LNCaP clone FGC (cell line): ENCODE measurements around the gene RCAN1.

Experiments
- DNase-seq: peaks from one replicate; pipeline ENCODE4 v3.0.0-alpha.2; 2011; ENCODE audit warnings: low read depth
- H3K4me3 ChIP-seq: 2 replicates; pipeline ENCODE4 v1.5.1; 2011; ENCODE audit warnings: mild to moderate bottlenecking, low read depth, low read length, control low read depth
- TF ChIP-seq, protein P1 (sequence below): IDR thresholded peaks from 2 replicates; pipeline ENCODE4 v1.5.1; 2012; ENCODE audit warnings: mild to moderate bottlenecking; ENCODE audit not compliant: control insufficient read depth, insufficient read depth; ENCODE audit errors: extremely low read depth

RCAN1 gene

DNA sequence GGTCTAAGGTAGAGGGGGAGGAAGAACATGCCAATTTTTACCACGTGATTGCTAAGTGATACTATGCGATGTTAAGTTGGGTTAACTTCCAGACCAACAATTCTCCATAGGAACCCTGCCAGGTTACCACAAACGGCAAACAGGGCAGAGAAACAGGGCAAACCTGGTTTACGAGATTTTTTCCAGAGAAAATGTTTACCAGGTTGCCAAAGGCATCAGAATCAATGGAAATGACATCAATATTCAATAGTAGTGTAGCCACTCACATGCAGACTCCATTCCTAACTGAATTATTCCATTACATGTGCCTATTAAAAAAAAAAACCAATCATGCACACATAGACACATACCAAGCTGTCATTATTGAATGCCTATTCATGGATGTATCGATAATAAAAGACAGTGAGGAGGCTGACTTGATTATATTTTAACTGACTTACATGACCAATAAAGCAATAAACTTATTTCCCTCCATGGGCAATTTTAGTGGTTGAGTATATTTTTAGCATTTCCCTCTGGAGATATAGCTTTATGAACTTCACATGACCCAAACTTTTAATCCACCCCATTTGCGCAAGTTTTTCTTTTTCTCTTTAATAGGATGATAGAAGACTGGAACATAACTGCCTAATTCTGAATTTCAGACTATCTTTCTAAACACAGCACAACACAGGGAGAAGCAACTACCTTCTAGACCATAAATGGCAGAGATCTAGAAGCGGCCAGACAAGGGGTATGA lies 62.4 kb downstream of the RCAN1 start:
- TF ChIP-seq, protein P1, sequence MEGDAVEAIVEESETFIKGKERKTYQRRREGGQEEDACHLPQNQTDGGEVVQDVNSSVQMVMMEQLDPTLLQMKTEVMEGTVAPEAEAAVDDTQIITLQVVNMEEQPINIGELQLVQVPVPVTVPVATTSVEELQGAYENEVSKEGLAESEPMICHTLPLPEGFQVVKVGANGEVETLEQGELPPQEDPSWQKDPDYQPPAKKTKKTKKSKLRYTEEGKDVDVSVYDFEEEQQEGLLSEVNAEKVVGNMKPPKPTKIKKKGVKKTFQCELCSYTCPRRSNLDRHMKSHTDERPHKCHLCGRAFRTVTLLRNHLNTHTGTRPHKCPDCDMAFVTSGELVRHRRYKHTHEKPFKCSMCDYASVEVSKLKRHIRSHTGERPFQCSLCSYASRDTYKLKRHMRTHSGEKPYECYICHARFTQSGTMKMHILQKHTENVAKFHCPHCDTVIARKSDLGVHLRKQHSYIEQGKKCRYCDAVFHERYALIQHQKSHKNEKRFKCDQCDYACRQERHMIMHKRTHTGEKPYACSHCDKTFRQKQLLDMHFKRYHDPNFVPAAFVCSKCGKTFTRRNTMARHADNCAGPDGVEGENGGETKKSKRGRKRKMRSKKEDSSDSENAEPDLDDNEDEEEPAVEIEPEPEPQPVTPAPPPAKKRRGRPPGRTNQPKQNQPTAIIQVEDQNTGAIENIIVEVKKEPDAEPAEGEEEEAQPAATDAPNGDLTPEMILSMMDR = no peak
- DNase-seq = peak; percentile 58
- H3K4me3 ChIP-seq = no peak overlapping the region

DNA sequence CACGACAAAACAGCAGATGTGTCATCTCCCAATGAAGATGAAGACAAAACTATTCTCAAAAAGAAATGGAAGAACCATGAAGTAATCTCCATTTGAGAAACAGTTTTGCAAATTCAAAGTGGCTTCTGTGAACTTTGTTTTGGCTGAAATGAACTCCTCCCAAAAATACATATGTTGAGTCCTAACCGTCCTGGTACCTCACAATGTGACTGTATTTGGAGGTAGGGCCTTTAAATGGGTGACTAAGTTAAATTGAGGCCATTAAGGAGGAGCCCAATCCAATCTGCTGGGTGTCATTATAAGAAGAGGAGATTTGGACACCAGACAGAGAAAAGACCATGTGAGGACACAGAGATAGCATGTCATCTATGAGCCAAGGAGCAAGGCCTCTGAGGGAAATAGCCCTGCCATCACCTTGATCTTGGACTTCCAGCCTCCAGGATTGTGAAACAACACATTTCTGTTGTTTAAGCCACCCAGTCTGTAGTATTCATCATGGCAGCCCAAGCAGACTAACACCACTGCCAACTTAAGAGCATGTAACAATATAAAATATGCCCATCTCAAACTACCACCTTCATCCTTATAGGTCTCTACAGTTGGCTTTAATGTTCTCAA lies 64.6 kb downstream of the RCAN1 start:
- DNase-seq = no peak
- TF ChIP-seq, protein P1 = no peak
- no peak overlapping the region for H3K4me3 ChIP-seq

DNA sequence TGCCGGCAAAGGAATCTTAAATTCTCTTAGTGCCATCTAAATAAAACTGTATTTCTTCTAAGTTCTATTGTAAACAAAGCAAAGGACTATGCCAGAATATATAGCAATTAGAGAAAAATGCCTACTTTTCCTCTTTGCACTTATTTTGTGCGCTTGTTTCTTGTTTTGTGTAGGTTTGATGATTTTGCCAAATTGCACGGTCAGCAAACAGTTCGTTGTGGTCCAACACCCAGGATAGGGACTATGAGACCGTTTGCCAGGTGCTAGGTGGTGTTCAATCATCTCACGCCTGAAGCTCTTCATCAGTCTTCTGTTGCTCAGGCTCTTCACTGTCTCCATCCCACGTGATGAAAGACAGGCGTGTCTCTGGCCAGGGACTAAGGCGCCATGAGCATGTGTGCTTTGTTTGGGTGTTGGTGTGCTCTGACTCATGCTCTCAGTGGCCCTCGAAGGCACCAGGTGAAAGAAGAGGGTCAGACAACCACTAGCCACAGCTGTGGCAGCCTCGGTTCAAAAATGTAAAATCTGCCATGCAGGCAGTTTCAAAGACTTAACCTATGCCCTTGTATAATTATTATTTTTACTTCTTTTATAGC lies 66.0 kb downstream of the RCAN1 start:
- TF ChIP-seq, protein P1 = no peak
- DNase-seq = no peak
- H3K4me3 ChIP-seq = no peak overlapping the region

DNA sequence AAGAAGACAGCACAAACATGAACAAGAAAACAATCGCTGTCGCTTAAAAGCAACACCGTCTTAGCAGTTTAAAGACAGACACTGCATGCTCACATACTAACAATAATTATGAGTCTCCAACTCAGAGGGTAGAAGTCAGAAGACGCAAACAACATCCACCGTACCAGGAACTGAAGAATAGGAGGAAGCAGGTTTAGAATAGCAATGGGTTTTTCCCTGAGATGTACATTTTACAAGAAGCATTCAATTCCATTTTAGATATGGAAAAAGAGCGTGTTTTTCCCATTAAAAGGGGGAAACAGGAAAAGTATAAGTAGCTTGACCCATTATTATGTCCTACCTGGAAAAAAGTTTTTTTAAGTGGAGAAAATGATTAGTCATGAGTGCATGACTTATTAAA lies 68.4 kb downstream of the RCAN1 start:
- no peak for DNase-seq
- TF ChIP-seq, protein P1 = no peak
- no peak overlapping the region for H3K4me3 ChIP-seq

DNA sequence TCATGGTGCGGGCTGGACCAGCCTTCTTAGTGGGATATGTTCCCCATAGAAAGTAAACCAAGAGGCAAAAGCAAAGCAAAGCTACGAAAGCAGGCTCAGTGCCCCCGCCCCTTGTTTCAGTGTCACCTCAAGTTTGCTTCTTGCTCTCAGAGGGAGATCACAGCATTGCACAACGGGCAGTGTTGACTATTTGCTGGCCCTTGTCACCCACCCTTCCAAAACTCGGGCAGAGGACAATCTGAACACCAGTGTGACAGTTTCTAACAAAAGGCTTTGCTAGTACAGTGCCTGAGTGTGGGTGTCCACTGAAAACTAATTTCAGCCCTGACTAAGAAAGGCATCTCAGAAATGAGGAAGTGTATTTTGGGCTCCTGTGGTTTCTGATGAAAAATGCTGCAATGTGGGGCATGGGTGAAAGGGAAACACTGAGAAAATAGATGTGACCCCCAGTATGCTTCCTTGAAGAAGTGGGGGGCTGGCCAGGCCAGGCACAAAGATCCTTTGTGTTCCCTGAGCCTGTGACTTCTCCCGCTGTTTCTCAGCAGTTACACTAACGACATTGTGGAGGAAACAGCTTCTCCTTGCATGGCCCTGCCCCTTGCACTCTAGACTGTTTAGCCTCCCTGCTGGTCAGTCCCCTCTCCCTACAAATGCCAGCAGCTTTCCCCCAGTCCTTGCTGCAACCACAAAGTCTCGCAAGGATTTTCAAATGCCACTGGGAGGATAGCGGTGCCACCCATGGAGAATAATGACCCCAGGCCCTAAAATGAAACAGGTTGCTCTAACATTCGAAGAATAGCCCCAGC lies 69.6 kb downstream of the RCAN1 start:
- no peak for DNase-seq
- TF ChIP-seq, protein P1 = no peak
- no peak overlapping the region for H3K4me3 ChIP-seq

DNA sequence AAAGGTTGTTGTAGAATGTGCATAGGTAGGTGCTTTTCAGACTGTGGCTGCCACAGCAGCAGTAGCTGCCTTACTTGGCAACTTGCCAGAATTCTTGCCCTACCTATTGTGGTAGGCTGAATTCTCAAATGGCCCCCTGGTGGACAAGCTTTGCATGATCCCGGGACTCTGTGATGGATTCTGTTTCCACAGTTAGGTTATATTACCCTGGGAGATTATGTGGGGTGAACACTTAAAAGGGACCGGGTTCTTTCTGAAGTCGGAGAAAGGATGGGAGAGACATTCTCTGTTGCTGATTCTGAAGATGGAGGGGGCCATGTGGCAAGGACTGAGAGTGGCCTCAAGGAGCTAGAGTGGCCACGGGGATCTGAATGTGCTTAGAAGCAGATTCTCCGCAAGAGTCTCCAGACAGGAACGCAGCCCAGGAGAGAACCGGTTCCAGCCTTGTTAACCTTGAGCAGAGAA lies 70.8 kb downstream of the RCAN1 start:
- DNase-seq = peak; percentile 32
- TF ChIP-seq, protein P1 = peak; percentile 45; the same call in 1 of the 2 replicates
- H3K4me3 ChIP-seq = no peak overlapping the region
